ENCODE results near the gene ITK.

DNA sequence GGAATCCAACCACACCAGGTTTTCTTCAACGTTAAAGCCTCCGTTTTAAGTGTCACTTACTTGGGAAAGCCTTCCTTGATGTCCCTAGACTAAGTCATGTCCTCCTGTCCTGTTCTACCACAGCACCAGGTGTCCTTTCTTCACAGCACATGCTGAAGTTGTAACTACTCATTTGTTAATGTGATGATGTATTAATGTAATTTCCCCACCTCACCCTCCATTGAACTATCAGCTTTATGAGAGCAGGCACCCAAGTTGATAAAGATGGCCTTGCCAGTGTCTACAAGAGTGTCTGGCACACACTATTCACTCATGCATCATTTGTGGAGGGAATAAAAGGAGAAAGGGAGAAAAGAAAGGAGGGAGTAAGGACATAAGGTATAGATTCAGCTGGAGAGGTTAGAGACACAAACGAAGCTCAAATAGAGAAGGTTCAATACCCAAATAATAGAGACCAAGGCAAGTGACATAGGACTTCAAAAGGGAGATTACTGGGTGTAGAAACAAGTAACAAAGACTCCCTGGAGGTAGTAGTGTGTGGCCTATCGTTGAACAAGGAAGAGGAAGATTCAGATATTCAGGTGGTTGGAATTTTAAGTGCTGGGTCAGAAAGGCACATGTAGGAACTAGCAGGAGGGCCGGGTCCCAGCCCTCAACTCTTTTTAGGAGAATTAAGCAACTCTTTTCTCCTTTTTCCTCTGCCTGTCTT lies 6.6 kb downstream of the ITK start:
- TF ChIP-seq, protein P1, sequence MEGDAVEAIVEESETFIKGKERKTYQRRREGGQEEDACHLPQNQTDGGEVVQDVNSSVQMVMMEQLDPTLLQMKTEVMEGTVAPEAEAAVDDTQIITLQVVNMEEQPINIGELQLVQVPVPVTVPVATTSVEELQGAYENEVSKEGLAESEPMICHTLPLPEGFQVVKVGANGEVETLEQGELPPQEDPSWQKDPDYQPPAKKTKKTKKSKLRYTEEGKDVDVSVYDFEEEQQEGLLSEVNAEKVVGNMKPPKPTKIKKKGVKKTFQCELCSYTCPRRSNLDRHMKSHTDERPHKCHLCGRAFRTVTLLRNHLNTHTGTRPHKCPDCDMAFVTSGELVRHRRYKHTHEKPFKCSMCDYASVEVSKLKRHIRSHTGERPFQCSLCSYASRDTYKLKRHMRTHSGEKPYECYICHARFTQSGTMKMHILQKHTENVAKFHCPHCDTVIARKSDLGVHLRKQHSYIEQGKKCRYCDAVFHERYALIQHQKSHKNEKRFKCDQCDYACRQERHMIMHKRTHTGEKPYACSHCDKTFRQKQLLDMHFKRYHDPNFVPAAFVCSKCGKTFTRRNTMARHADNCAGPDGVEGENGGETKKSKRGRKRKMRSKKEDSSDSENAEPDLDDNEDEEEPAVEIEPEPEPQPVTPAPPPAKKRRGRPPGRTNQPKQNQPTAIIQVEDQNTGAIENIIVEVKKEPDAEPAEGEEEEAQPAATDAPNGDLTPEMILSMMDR (conservative IDR thresholded peaks at IDR 0.05 in 1 of 2, IDR thresholded peaks at IDR 0.05 in 1 of 2; ENCODE audit: extremely low read depth in 1 of 2, insufficient read depth in 1 of 2, low read depth in 1 of 2, low read length in 2 of 2): no peak
- TF ChIP-seq EZH2 (IDR thresholded peaks at IDR 0.05; ENCODE audit: borderline replicate concordance, low read length): no peak
